ENCODE data around the gene CIPC. TPM values are rescaled to one million over a fixed set of nuclear protein-coding genes. Genes with fewer than 3 reads are reported as not detected.
A peak's percentile ranks its signal among the peaks of the same experiment; 100 is the strongest.

CIPC gene
- total RNA-seq, 6 experiments from 2014 or later, result 9.1 to 12.5 (median 11.5) TPM

DNA sequence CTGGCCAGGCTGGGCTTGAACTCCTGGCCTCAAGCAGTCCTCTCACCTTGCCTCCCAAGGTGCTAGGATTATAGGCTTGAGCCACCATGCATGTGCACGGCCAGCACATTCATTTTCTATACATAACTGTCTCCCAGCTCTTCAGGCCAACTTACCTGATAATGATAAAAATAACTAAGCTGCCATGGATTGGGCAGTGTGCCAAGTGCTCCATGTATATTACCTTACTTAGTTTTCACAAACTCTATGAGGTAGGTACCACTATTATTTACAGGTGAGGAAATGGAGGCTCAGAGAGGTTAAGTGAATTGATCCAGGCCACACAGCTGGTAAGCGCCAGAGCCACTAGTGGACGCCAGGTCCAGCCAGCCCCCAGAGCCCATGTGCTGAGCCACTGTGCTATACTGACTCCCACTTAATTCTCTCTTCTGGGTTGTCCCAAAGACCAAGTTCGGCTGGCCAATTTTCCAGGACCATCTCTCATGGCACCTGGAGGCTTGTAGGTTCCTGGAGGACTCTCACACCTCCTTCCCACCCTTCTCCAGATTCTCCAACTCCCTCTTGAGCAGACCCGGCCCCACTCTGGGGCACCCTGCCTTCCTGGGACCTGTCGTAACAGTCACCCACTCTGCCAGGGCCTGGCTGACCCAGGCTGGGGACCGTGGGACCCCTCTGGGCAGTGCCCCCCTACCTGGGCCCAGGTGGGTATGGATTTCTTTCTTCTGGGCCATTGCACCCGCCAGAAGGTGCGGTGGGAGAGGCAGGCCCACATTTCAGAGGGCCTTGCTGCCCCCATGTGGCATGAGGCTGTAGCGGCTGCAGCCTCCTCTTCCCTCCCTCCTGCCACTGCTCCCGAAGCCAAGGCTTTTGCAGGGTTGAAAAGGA is 30.2 kb upstream of the CIPC start:
- peak; percentile 38 for DNase-seq
- Mint-ChIP-seq H3K4me1 (ENCODE audit: low read depth) (peaks cover 50% of the 10 kb centered on the region), H3K27ac (no peak overlapping the region)

DNA sequence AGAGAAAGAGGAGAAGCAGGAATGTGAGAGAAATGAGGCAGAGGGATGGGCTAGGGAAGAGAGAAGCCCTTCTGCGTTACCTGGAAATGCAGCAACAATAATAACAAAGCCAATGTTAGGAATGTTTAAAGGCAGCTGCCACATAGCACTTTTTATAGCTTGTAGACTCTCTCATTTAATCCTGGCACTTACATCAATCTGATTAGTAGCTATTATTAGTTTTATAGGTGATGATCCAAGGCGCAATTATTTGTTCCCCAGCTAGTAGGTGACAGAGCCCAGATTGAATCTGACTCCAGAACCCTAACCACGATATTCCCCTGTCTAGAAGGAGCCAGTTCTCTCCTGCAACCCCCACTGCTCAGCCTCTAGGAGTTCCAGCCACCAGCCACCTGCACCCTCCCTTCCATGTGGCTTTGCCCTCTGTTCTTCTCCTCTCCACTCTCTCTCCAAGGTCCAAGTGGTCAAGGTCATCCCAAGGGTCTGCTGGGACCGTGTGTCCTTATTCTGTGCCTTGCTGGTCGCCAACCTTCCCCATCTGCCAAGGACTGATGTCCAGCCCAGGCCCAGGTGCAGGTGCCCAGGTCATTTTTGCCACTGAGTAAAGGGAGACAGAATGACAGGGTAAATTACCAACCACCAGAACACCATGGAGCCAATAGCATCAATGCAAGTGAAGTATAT is 29.4 kb upstream of the CIPC start:
- Mint-ChIP-seq H3K4me1 (ENCODE audit: low read depth) (peaks cover 50% of the 10 kb centered on the region), H3K36me3 (ENCODE audit: low read depth) (no peaks in the 10 kb centered on the region)

More for the DNA sequence above, 30.2 kb upstream of the CIPC start:
- TF ChIP-seq, protein P1, sequence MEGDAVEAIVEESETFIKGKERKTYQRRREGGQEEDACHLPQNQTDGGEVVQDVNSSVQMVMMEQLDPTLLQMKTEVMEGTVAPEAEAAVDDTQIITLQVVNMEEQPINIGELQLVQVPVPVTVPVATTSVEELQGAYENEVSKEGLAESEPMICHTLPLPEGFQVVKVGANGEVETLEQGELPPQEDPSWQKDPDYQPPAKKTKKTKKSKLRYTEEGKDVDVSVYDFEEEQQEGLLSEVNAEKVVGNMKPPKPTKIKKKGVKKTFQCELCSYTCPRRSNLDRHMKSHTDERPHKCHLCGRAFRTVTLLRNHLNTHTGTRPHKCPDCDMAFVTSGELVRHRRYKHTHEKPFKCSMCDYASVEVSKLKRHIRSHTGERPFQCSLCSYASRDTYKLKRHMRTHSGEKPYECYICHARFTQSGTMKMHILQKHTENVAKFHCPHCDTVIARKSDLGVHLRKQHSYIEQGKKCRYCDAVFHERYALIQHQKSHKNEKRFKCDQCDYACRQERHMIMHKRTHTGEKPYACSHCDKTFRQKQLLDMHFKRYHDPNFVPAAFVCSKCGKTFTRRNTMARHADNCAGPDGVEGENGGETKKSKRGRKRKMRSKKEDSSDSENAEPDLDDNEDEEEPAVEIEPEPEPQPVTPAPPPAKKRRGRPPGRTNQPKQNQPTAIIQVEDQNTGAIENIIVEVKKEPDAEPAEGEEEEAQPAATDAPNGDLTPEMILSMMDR (IDR thresholded peaks at IDR 0.05), result peak; percentile 93
- Mint-ChIP-seq H3K9me3 (no peaks in the 10 kb centered on the region), H3K27me3 (ENCODE audit: insufficient read depth) (no peaks in the 10 kb centered on the region), H3K4me3 (no peak overlapping the region), H3K36me3 (ENCODE audit: low read depth) (no peaks in the 10 kb centered on the region)

DNA sequence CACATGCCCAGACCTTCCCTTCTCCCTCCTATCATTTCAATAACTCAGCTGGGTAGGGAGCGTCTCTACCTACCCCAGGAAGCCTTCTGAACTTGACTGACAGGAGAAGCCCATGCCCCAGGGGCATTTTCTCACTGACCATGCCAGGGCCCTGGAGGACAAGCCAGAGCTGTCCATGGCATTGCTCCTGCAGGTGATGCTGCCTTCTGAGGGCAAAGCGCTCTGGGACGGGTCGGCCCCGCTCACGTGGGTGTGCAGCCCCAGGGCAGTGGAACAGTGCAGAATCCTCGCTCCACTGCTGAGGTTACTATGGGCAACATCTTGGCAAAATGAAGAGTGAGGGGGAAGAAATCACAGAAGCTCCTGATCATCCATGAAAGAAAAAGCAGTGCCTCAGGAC is 28.5 kb upstream of the CIPC start:
- TF ChIP-seq, protein P1 (IDR thresholded peaks at IDR 0.05), result no peak
- Mint-ChIP-seq H3K36me3 (ENCODE audit: low read depth) (no peaks in the 10 kb centered on the region), H3K9me3 (no peaks in the 10 kb centered on the region), H3K27me3 (ENCODE audit: insufficient read depth) (no peaks in the 10 kb centered on the region), H3K27ac (no peak overlapping the region), H3K4me3 (no peak overlapping the region), H3K4me1 (ENCODE audit: low read depth) (peaks cover 50% of the 10 kb centered on the region)
- no peak for DNase-seq

More for the DNA sequence above, 29.4 kb upstream of the CIPC start:
- Mint-ChIP-seq H3K9me3 (no peaks in the 10 kb centered on the region), H3K27me3 (ENCODE audit: insufficient read depth) (no peaks in the 10 kb centered on the region), H3K4me3 (no peak overlapping the region), H3K27ac (no peak overlapping the region)
- TF ChIP-seq, protein P1 (IDR thresholded peaks at IDR 0.05), result peak; percentile 45
- DNase-seq, result no peak

DNA sequence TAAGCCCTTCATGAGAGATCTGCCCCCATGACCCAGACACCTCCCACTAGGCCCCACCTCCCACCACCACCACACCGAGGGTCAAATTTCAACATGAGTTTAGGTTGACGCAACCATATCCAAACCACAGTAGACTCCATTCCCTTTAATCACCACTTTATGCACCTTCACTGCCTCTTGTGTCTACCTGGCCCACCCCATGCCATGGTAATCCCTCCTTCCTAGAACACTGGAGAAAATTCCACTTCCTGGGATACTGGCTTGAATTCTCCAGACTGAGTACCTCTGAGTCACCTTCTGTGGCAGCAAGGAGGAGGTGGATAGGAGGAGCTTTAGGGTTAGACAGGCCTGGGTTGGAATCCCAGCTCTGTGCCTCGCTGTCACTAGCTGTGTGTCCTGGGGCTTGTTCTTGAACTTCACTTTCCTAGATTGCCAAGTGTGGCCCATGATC is 26.1 kb upstream of the CIPC start:
- Mint-ChIP-seq H3K27me3 (ENCODE audit: insufficient read depth) (no peaks in the 10 kb centered on the region), H3K9me3 (no peaks in the 10 kb centered on the region), H3K36me3 (ENCODE audit: low read depth) (no peaks in the 10 kb centered on the region), H3K4me1 (ENCODE audit: low read depth) (peaks cover 50% of the 10 kb centered on the region), H3K27ac (peak overlapping the region; percentile 44; the same call in 1 of the 2 replicates), H3K4me3 (no peak overlapping the region)
- TF ChIP-seq, protein P1 (IDR thresholded peaks at IDR 0.05), result no peak
- DNase-seq, result peak; percentile 48

DNA sequence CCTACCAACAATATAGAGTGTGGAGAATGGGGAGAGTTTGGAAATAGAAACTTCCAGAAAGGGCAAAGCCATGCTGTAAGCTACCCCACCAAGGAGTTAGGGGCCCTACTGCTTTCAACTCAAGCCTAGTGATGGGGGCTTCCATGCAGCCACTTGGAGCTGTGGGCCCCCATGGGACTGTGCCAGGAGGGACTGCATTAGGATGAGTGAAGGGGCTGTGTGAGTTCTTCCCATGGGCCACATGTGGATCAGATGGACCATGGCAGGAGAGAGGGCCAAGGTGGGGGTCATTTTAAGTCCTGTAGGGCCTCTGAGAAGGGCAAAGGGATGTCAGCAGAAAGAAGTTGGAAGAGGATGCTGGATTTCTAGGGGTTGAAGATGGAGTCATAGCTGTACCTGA is 23.1 kb upstream of the CIPC start:
- H3K27ac Mint-ChIP-seq, result no peak overlapping the region
- DNase-seq, result no peak
- H3K36me3 Mint-ChIP-seq (ENCODE audit: low read depth), result no peaks in the 10 kb centered on the region
- H3K4me1 Mint-ChIP-seq (ENCODE audit: low read depth), result peaks cover 35% of the 10 kb centered on the region
- TF ChIP-seq, protein P1 (IDR thresholded peaks at IDR 0.05), result no peak
- no peaks in the 10 kb centered on the region; the same call in 1 of the 2 replicates for H3K9me3 Mint-ChIP-seq
- peaks cover 3% of the 10 kb centered on the region for H3K27me3 Mint-ChIP-seq (ENCODE audit: insufficient read depth)
- H3K4me3 Mint-ChIP-seq, result no peak overlapping the region
